Activated CD4-positive, alpha-beta T cell treated with anti-CD3 and anti-CD28 coated beads for 48 hours (primary cell): ENCODE measurements around the gene FSCN2.
A peak's percentile ranks its signal among the peaks of the same experiment; 100 is the strongest.

ENCODE experiments used
- DNase-seq: peaks from one replicate; pipeline ENCODE4 v3.0.0-alpha.2; 2020

FSCN2 gene

GRCh38 chr17:81563861-81564586 lies 35.8 kb downstream of the FSCN2 start:
- no peak for DNase-seq

GRCh38 chr17:81564778-81565177 lies 36.6 kb downstream of the FSCN2 start:
- DNase-seq: no peak

- no peak for DNase-seq
These were observed 37.1 kb downstream of the FSCN2 start for GRCh38 chr17:81565231-81565630.

- no peak for DNase-seq
These were observed 38.4 kb downstream of the FSCN2 start for GRCh38 chr17:81566461-81567126.

GRCh38 chr17:81567191-81567590 lies 39.0 kb downstream of the FSCN2 start:
- DNase-seq: no peak

- no peak for DNase-seq
These were observed 40.2 kb downstream of the FSCN2 start for GRCh38 chr17:81568416-81568815.

- no peak for DNase-seq
These were observed 41.9 kb downstream of the FSCN2 start for GRCh38 chr17:81569986-81570514.

- DNase-seq: no peak
These were observed 42.8 kb downstream of the FSCN2 start for GRCh38 chr17:81570964-81571363.

- no peak for DNase-seq
These were observed 44.5 kb downstream of the FSCN2 start for GRCh38 chr17:81572563-81573168.

- no peak for DNase-seq
These were observed 45.8 kb downstream of the FSCN2 start for GRCh38 chr17:81573794-81574642.

GRCh38 chr17:81574643-81574956 lies 46.4 kb downstream of the FSCN2 start:
- no peak for DNase-seq

- no peak for DNase-seq
These were observed 47.7 kb downstream of the FSCN2 start for GRCh38 chr17:81575836-81576235.

GRCh38 chr17:81576621-81577277 lies 48.6 kb downstream of the FSCN2 start:
- no peak for DNase-seq

GRCh38 chr17:81577278-81578000 lies 49.3 kb downstream of the FSCN2 start:
- DNase-seq: no peak

GRCh38 chr17:81578038-81578441 lies 49.9 kb downstream of the FSCN2 start:
- no peak for DNase-seq

GRCh38 chr17:81578561-81579225 lies 50.5 kb downstream of the FSCN2 start:
- DNase-seq: peak; percentile 54

GRCh38 chr17:81579298-81579697 lies 51.1 kb downstream of the FSCN2 start:
- no peak for DNase-seq

GRCh38 chr17:81579821-81580321 lies 51.7 kb downstream of the FSCN2 start:
- no peak for DNase-seq

GRCh38 chr17:81580481-81580880 lies 52.3 kb downstream of the FSCN2 start:
- DNase-seq: no peak

- DNase-seq: no peak
These were observed 53.6 kb downstream of the FSCN2 start for GRCh38 chr17:81581758-81582157.

- no peak for DNase-seq
These were observed 54.2 kb downstream of the FSCN2 start for GRCh38 chr17:81582341-81582740.
